Measurements from ENCODE around the gene SBK2.
"Not testable (repeated sequence)": the region's sequence is repeated elsewhere in the genome, so short reads cannot be mapped to it uniquely, and the experiment has no call there.

The SBK2 gene

GRCh38 chr19:55534280-55534679 is 2.7 kb downstream of the SBK2 start:
- H3K36me3 Mint-ChIP-seq (ENCODE audit: low read depth); H3K4me3 Mint-ChIP-seq: not testable (repeated sequence)

GRCh38 chr19:55530996-55531395 is 5.9 kb downstream of the SBK2 start:
- H3K4me1 Mint-ChIP-seq (ENCODE audit: low read depth) = no peaks in the 10 kb centered on the region
- no peaks in the 10 kb centered on the region for H3K9me3 Mint-ChIP-seq
- H3K36me3 Mint-ChIP-seq (ENCODE audit: low read depth) = no peaks in the 10 kb centered on the region
- no peaks in the 10 kb centered on the region for H3K27me3 Mint-ChIP-seq (ENCODE audit: low read depth)
- no peak overlapping the region for H3K4me3 Mint-ChIP-seq
- no peak overlapping the region for H3K27ac Mint-ChIP-seq

More at GRCh38 chr19:55534280-55534679, 2.7 kb downstream of the SBK2 start:
- H3K4me1 Mint-ChIP-seq (ENCODE audit: low read depth); H3K27ac Mint-ChIP-seq; H3K27me3 Mint-ChIP-seq (ENCODE audit: low read depth); H3K9me3 Mint-ChIP-seq: not testable (repeated sequence)

- Mint-ChIP-seq H3K4me3 (no peak overlapping the region), H3K36me3 (ENCODE audit: low read depth) (no peaks in the 10 kb centered on the region), H3K9me3 (no peaks in the 10 kb centered on the region), H3K4me1 (ENCODE audit: low read depth) (no peaks in the 10 kb centered on the region), H3K27ac (no peak overlapping the region), H3K27me3 (ENCODE audit: low read depth) (no peaks in the 10 kb centered on the region)
Measured at GRCh38 chr19:55529636-55530234, 7.2 kb downstream of the SBK2 start.

- no peaks in the 10 kb centered on the region for H3K27me3 Mint-ChIP-seq (ENCODE audit: low read depth)
- no peak overlapping the region for H3K4me3 Mint-ChIP-seq
- H3K4me1 Mint-ChIP-seq (ENCODE audit: low read depth) = no peaks in the 10 kb centered on the region
- no peak overlapping the region for H3K27ac Mint-ChIP-seq
- H3K9me3 Mint-ChIP-seq = no peaks in the 10 kb centered on the region
- H3K36me3 Mint-ChIP-seq (ENCODE audit: low read depth) = no peaks in the 10 kb centered on the region
Measured at GRCh38 chr19:55528030-55528803, 8.7 kb downstream of the SBK2 start.

- no peaks in the 10 kb centered on the region for H3K9me3 Mint-ChIP-seq
- no peak overlapping the region for H3K4me3 Mint-ChIP-seq
- H3K4me1 Mint-ChIP-seq (ENCODE audit: low read depth) = no peaks in the 10 kb centered on the region
- no peak overlapping the region for H3K27ac Mint-ChIP-seq
- no peaks in the 10 kb centered on the region for H3K27me3 Mint-ChIP-seq (ENCODE audit: low read depth)
- no peaks in the 10 kb centered on the region for H3K36me3 Mint-ChIP-seq (ENCODE audit: low read depth)
Measured at GRCh38 chr19:55527197-55528029, 9.5 kb downstream of the SBK2 start.

GRCh38 chr19:55526216-55527196 is 10.4 kb downstream of the SBK2 start:
- Mint-ChIP-seq H3K36me3 (ENCODE audit: low read depth) (no peaks in the 10 kb centered on the region), H3K27ac (no peak overlapping the region), H3K4me1 (ENCODE audit: low read depth) (no peaks in the 10 kb centered on the region), H3K27me3 (ENCODE audit: low read depth) (no peaks in the 10 kb centered on the region), H3K4me3 (no peak overlapping the region), H3K9me3 (no peaks in the 10 kb centered on the region)

GRCh38 chr19:55525289-55526101 is 11.4 kb downstream of the SBK2 start:
- Mint-ChIP-seq H3K27ac (no peak overlapping the region), H3K4me3 (no peak overlapping the region), H3K27me3 (ENCODE audit: low read depth) (no peaks in the 10 kb centered on the region), H3K4me1 (ENCODE audit: low read depth) (no peaks in the 10 kb centered on the region), H3K9me3 (no peaks in the 10 kb centered on the region), H3K36me3 (ENCODE audit: low read depth) (no peaks in the 10 kb centered on the region)

GRCh38 chr19:55520691-55521292 is 16.1 kb downstream of the SBK2 start:
- H3K4me1 Mint-ChIP-seq (ENCODE audit: low read depth) = peaks cover 2% of the 10 kb centered on the region
- H3K4me3 Mint-ChIP-seq = no peak overlapping the region
- H3K27ac Mint-ChIP-seq = no peak overlapping the region
- H3K9me3 Mint-ChIP-seq = no peaks in the 10 kb centered on the region
- H3K36me3 Mint-ChIP-seq (ENCODE audit: low read depth) = no peaks in the 10 kb centered on the region
- no peaks in the 10 kb centered on the region for H3K27me3 Mint-ChIP-seq (ENCODE audit: low read depth)

- Mint-ChIP-seq H3K4me1 (ENCODE audit: low read depth) (peaks cover 2% of the 10 kb centered on the region), H3K4me3 (no peak overlapping the region), H3K9me3 (no peaks in the 10 kb centered on the region), H3K27me3 (ENCODE audit: low read depth) (no peaks in the 10 kb centered on the region), H3K27ac (no peak overlapping the region), H3K36me3 (ENCODE audit: low read depth) (no peaks in the 10 kb centered on the region)
Measured at GRCh38 chr19:55519451-55520311, 17.3 kb downstream of the SBK2 start.

GRCh38 chr19:55516878-55517620 is 19.9 kb downstream of the SBK2 start:
- no peaks in the 10 kb centered on the region for H3K36me3 Mint-ChIP-seq (ENCODE audit: low read depth)
- H3K27me3 Mint-ChIP-seq (ENCODE audit: low read depth) = no peaks in the 10 kb centered on the region
- no peaks in the 10 kb centered on the region for H3K9me3 Mint-ChIP-seq
- H3K4me1 Mint-ChIP-seq (ENCODE audit: low read depth) = peaks cover 2% of the 10 kb centered on the region
- peak overlapping the region; percentile 78 for H3K4me3 Mint-ChIP-seq
- H3K27ac Mint-ChIP-seq = peak overlapping the region; percentile 73

GRCh38 chr19:55508120-55508519 is 28.8 kb downstream of the SBK2 start:
- peaks cover 2% of the 10 kb centered on the region for H3K9me3 Mint-ChIP-seq
- H3K36me3 Mint-ChIP-seq (ENCODE audit: low read depth) = peaks cover 2% of the 10 kb centered on the region
- peaks cover 7% of the 10 kb centered on the region for H3K4me1 Mint-ChIP-seq (ENCODE audit: low read depth)
- no peak overlapping the region for H3K4me3 Mint-ChIP-seq
- H3K27ac Mint-ChIP-seq = no peak overlapping the region
- peaks cover 5% of the 10 kb centered on the region for H3K27me3 Mint-ChIP-seq (ENCODE audit: low read depth)

- H3K36me3 Mint-ChIP-seq (ENCODE audit: low read depth) = peaks cover 4% of the 10 kb centered on the region
- no peak overlapping the region for H3K4me3 Mint-ChIP-seq
- H3K27ac Mint-ChIP-seq = no peak overlapping the region
Measured at GRCh38 chr19:55504981-55505380, 32.0 kb downstream of the SBK2 start.

More at GRCh38 chr19:55504981-55505380, 32.0 kb downstream of the SBK2 start:
- H3K9me3 Mint-ChIP-seq = peaks cover 4% of the 10 kb centered on the region
- peaks cover 15% of the 10 kb centered on the region for H3K4me1 Mint-ChIP-seq (ENCODE audit: low read depth)
- H3K27me3 Mint-ChIP-seq (ENCODE audit: low read depth) = peaks cover 5% of the 10 kb centered on the region

Data from T-helper 1 cell treated with Interleukin-12 subunit alpha and Interleukin-12 subunit beta and Interleukin-4 antibody, amounts not matched to agents 30 μg/mL and 1 μg/mL, for 36 hours (primary cell).